Keratinocyte (primary cell): Measurements from ENCODE around the gene KRTAP3-3.

Experiments used
- CTCF ChIP-seq, 3 experiments: IDR thresholded peaks in 1 of 3; conservative IDR thresholded peaks in 1 of 3; optimal IDR thresholded peaks in 1 of 3; 2 replicates in 2 of 3; 3 replicates in 1 of 3; pipeline versions ENCODE3 to v1.5.1; 2011; ENCODE audit warnings: low read length in 3 of 3, mild to moderate bottlenecking in 3 of 3, moderate library complexity in 2 of 3, control low read depth in 1 of 3, inconsistent platforms in 1 of 3; ENCODE audit not compliant: insufficient read depth in 2 of 3; ENCODE audit errors: extremely low read depth in 1 of 3
- EZH2 ChIP-seq: IDR thresholded peaks from one replicate; pipeline ENCODE4 v1.6.1; 2012; ENCODE audit warnings: inconsistent platforms, mild to moderate bottlenecking, low read length, moderate library complexity

DNA sequence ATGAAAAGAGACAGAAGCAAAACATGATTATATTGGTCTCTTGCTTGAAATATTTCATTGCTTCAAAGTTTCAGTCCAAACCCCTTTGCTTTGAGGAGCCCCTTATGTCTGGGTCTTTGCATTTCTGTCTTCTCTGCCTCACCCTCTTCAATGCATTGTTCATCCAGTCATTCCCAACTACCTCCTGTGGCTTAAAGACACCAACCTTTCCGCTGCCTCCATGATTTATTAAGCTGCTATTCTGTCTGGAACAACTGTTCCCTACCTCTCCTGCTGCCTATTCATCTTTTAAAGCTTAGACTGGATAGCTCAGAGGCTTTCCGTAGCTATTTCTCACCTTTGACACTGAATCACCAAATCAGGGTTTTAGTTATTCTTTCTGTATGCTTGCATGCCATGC lies 3.4 kb upstream of the KRTAP3-3 start:
- no peak for TF ChIP-seq EZH2
- TF ChIP-seq CTCF (optimal IDR thresholded peaks at IDR 0.05 in 1 of 3, IDR thresholded peaks at IDR 0.05 in 1 of 3, conservative IDR thresholded peaks at IDR 0.05 in 1 of 3; ENCODE audit: extremely low read depth in 1 of 3, insufficient read depth in 2 of 3, low read length in 3 of 3): no peak
